Measurements from ENCODE around the gene PRR23E. TPM values are rescaled to one million over a fixed set of nuclear protein-coding genes. Genes with fewer than 3 reads are reported as not detected.

The PRR23E gene
- total and polyA plus RNA-seq, 7 donors, result not detected

GRCh38 chr3:127197300-127198189, 4.6 kb downstream of the PRR23E start:
- no peak for TF ChIP-seq POLR2A (IDR thresholded peaks at IDR 0.05)
- TF ChIP-seq CTCF (IDR thresholded peaks at IDR 0.05), result no peak
- no peak for TF ChIP-seq EP300 (IDR thresholded peaks at IDR 0.05)
- TF ChIP-seq POLR2AphosphoS5 (IDR thresholded peaks at IDR 0.05), result no peak
- H3K4me3 ChIP-seq, result no peak overlapping the region
- 58 to 62% methylated on average over 14 of the region's 14 CpGs for WGBS, 2 donors
- H3K27ac ChIP-seq, result no peak overlapping the region
- H3K36me3 ChIP-seq, result no peaks in the 10 kb centered on the region
- no peaks in the 10 kb centered on the region for H3K4me1 ChIP-seq
- intact Hi-C loops (cut with DNase I), result no loop called here
- DNase-seq, result peak; percentile 50
- H3K27me3 ChIP-seq, result peaks cover 0 to 20% (median 9%) of the 10 kb centered on the region in 3 donors
- peaks cover 0 to 3% (median 0%) of the 10 kb centered on the region in 4 donors for H3K9me3 ChIP-seq

- Histone ChIP-seq H3K27ac (no peak overlapping the region), H3K4me1 (no peaks in the 10 kb centered on the region), H3K27me3 (peaks cover 0 to 20% (median 9%) of the 10 kb centered on the region in 3 donors), H3K4me3 (no peak overlapping the region), H3K9me3 (peaks cover 0 to 3% (median 0%) of the 10 kb centered on the region in 4 donors), H3K36me3 (no peaks in the 10 kb centered on the region)
- no peak for TF ChIP-seq POLR2AphosphoS5 (IDR thresholded peaks at IDR 0.05)
- no peak for TF ChIP-seq CTCF (IDR thresholded peaks at IDR 0.05)
- no peak for TF ChIP-seq POLR2A (IDR thresholded peaks at IDR 0.05)
- no peak for TF ChIP-seq EP300 (IDR thresholded peaks at IDR 0.05)
- intact Hi-C loops (cut with DNase I), result no loop called here
- DNase-seq, result peak; percentile 27
- 72 to 77% methylated on average over 6 of the region's 6 CpGs for WGBS, 2 donors
Observed at GRCh38 chr3:127200086-127200691, 7.3 kb downstream of the PRR23E start.

- Histone ChIP-seq H3K4me3 (no peak overlapping the region), H3K9me3 (peaks cover 0 to 3% (median 0%) of the 10 kb centered on the region in 4 donors), H3K27ac (no peak overlapping the region), H3K27me3 (peaks cover 0 to 14% (median 5%) of the 10 kb centered on the region in 3 donors), H3K4me1 (no peaks in the 10 kb centered on the region), H3K36me3 (no peaks in the 10 kb centered on the region)
- WGBS, 2 donors, result 15 to 37% methylated on average over 1 of the region's 1 CpG
- TF ChIP-seq EP300 (IDR thresholded peaks at IDR 0.05) (no peak), POLR2A (IDR thresholded peaks at IDR 0.05) (no peak), CTCF (IDR thresholded peaks at IDR 0.05) (no peak), POLR2AphosphoS5 (IDR thresholded peaks at IDR 0.05) (no peak)
- DNase-seq, result no peak
- intact Hi-C loops (cut with DNase I), result no loop called here
Observed at GRCh38 chr3:127203024-127203423, 10.1 kb downstream of the PRR23E start.

- Histone ChIP-seq H3K9me3 (peaks cover 0 to 3% (median 0%) of the 10 kb centered on the region in 4 donors), H3K4me3 (no peak overlapping the region), H3K27me3 (peaks cover 0 to 8% (median 4%) of the 10 kb centered on the region in 3 donors), H3K4me1 (no peaks in the 10 kb centered on the region), H3K27ac (no peak overlapping the region), H3K36me3 (no peaks in the 10 kb centered on the region)
- 79 to 83% methylated on average over 17 of the region's 17 CpGs for WGBS, 2 donors
- TF ChIP-seq POLR2AphosphoS5 (IDR thresholded peaks at IDR 0.05) (no peak), POLR2A (IDR thresholded peaks at IDR 0.05) (no peak)
- intact Hi-C loops (cut with DNase I), result no loop called here
- peak; percentile 28 for DNase-seq
Observed at GRCh38 chr3:127204841-127205582, 12.1 kb downstream of the PRR23E start.
